K562 (cell line): ENCODE results near the gene IFNK.

Source experiments
- GABPA ChIP-seq: fragments of 200-800 bp; sonication (Bioruptor generic); conservative IDR thresholded peaks from 2 replicates; pipeline ENCODE4 v1.6.1; 2016; ENCODE audit warnings: low read depth, missing genetic modification characterization, missing compliant biosample characterization
- MCM3 ChIP-seq: fragments of 450-650 bp; IDR thresholded peaks from 2 replicates; pipeline ENCODE4 v1.6.1; 2016
- SIN3A ChIP-seq, 2 experiments: fragments of 150-350 bp in 1 of 2; IDR thresholded peaks; 2 replicates each; pipeline ENCODE4 v1.6.1; 2011 to 2016; ENCODE audit warnings: borderline replicate concordance in 2 of 2, low read depth in 2 of 2, low read length in 2 of 2, mild to moderate bottlenecking in 2 of 2, moderate library complexity in 2 of 2; ENCODE audit not compliant: control insufficient read depth in 1 of 2

GRCh38 chr9:27545471-27545870 lies 21.4 kb downstream of the IFNK start:
- TF ChIP-seq GABPA (tag) (no peak), MCM3 (no peak), SIN3A (IDR thresholded peaks at IDR 0.05; ENCODE audit: borderline replicate concordance in 2 of 2, control insufficient read depth in 1 of 2, low read depth in 2 of 2, low read length in 2 of 2) (no peak)
